Measurements from ENCODE around the gene RGS7. TPM values are rescaled to one million over a fixed set of nuclear protein-coding genes. Genes with fewer than 3 reads are reported as not detected.

Gene RGS7
- total RNA-seq, 1 experiment from 2014 or later, result 1.5 TPM

- Histone ChIP-seq H3K4ac (ENCODE audit: low read depth, low read length) (no peak overlapping the region), H2BK20ac (ENCODE audit: low read depth, low read length, poor library complexity, severe bottlenecking) (no peak overlapping the region), H3K79me1 (ENCODE audit: insufficient read depth, low read depth, low read length, poor library complexity, severe bottlenecking) (no peaks in the 10 kb centered on the region), H3K18ac (ENCODE audit: insufficient read length, low read depth, low read length) (no peak overlapping the region), H3K9ac (ENCODE audit: extremely low read depth, insufficient read length, low read length) (no peak overlapping the region), H3K14ac (ENCODE audit: insufficient read depth, low read length) (no peak overlapping the region), H4K91ac (ENCODE audit: insufficient read length, low read depth, low read length) (no peak overlapping the region), H3K79me2 (ENCODE audit: insufficient read depth, low read length) (no peaks in the 10 kb centered on the region), H2AFZ (ENCODE audit: low read length) (no peak overlapping the region), H3T11ph (ENCODE audit: low read length) (no peak overlapping the region), H3K4me2 (ENCODE audit: insufficient read depth, insufficient read length, low read length) (no peak overlapping the region), H3K56ac (ENCODE audit: insufficient read length, low read depth, low read length) (no peak overlapping the region), H2BK15ac (ENCODE audit: low read depth, low read length) (no peak overlapping the region), H3K23ac (ENCODE audit: insufficient read length, low read depth, low read length) (no peak overlapping the region), H4K8ac (replicated peaks; ENCODE audit: insufficient read length, low read depth, low read length) (no peak overlapping the region), H3K23me2 (ENCODE audit: insufficient read length, low read depth, low read length, poor library complexity, severe bottlenecking) (no peaks in the 10 kb centered on the region), H2AK5ac (ENCODE audit: insufficient read length, low read length) (no peak overlapping the region), H2BK5ac (ENCODE audit: insufficient read length, low read length) (no peak overlapping the region), H4K20me1 (ENCODE audit: control insufficient read depth, insufficient read depth, insufficient read length) (no peaks in the 10 kb centered on the region), H3K9me3 (ENCODE audit: control insufficient read depth, low read depth, low read length) (no peaks in the 10 kb centered on the region), H2BK12ac (ENCODE audit: insufficient read length, low read depth, low read length) (no peak overlapping the region), H3K4me1 (ENCODE audit: insufficient read depth, low read length) (no peaks in the 10 kb centered on the region; the same call in 1 of the 2 replicates), H4K5ac (ENCODE audit: insufficient read length, low read depth, low read length) (no peak overlapping the region), H3K27me3 (ENCODE audit: insufficient read depth, low read length) (no peaks in the 10 kb centered on the region), H2BK120ac (ENCODE audit: low read depth, low read length, poor library complexity, severe bottlenecking) (no peak overlapping the region), H3K27ac (ENCODE audit: insufficient read length, low read depth, low read length) (no peak overlapping the region)
- no peak for TF ChIP-seq CTCF (conservative IDR thresholded peaks at IDR 0.05)
- peaks cover 8 to 9% of the 10 kb centered on the region in 2 experiments for H3K4me1 Mint-ChIP-seq
- WGBS (ENCODE audit: extremely low coverage, insufficient read length, low lambda C conversion rate), result no CpG with 5 or more reads among the region's 2 CpGs
- no peak overlapping the region for H3K4me3 Mint-ChIP-seq
- H3K36me3 Mint-ChIP-seq (ENCODE audit: insufficient read depth in 1 of 3, low read depth in 3 of 3), result no peaks in the 10 kb centered on the region
- no peaks in the 10 kb centered on the region for H3K9me3 Mint-ChIP-seq
- no peaks in the 10 kb centered on the region for H3K27me3 Mint-ChIP-seq (ENCODE audit: low read depth)
- no peak for DNase-seq
- H3K27ac Mint-ChIP-seq, result peak overlapping the region in 1 of 3 experiments; percentile 5; a peak in 1 of 7 replicates
Measured at GRCh38 chr1:240956020-240956419, 401.0 kb downstream of the RGS7 start.
